Skin epidermis (tissue), 12 donors: ENCODE measurements around the gene QRSL1.

Experiments
- H3K27ac ChIP-seq, 21 experiments: fragments of 200-600 bp; sonication (generic) in 11 of 21; one replicate each; pipeline ENCODE4 v1.5.0; 2020; ENCODE audit warnings: mild to moderate bottlenecking in 3 of 21, inconsistent platforms in 2 of 21, moderate library complexity in 2 of 21
- H3K4me3 ChIP-seq, 7 experiments: fragments of 200-600 bp; sonication (generic) in 2 of 7; one replicate each; pipeline ENCODE4 v1.5.0; 2020; ENCODE audit warnings: inconsistent platforms in 2 of 7, mild to moderate bottlenecking in 2 of 7, moderate library complexity in 1 of 7

Gene QRSL1

DNA sequence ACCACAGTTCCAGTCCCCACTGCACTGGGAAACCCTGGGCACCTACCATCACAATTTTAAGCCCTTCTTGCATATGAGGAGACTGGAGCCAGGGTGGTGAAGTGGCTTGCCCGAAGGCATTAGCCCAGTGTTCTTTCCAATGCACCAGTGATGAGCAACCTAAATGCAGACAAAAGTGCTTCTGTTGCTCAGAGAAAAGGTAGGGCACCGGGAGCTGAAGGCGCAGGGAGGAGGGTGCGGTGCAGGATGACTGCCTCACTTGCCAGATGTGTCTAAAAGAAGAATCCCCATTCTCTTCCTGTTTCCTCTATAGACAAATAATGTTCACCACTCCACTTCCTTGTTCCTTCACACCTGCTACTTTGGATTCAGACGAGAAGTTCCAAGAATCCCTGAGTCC lies 86.5 kb downstream of the QRSL1 start:
- Histone ChIP-seq H3K4me3 (no peak overlapping the region), H3K27ac (peak overlapping the region in 5 of 21 experiments; percentile 2 to 49 (median 41))

DNA sequence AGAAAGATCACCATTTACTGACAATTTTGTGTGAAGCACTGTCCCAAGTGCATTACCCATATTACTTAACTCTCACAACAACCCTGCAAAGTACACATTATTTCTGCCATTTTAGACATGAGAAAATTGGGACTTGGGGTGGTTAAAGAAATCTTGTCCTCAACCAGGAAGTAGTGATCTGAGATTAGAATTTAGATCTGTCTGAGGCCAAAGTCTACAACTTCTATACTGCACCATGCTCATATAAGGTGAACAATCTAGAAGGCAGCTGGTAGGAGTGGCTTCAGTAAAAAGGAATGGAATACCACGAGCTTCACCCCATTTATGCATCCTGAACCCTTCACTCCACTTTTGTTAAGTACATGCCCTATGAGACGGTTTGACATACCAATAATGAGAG lies 87.6 kb downstream of the QRSL1 start:
- Histone ChIP-seq H3K4me3 (no peak overlapping the region), H3K27ac (no peak overlapping the region)
